Stomach (tissue), 9 donors: ENCODE data around the gene RDX. TPM values are rescaled to one million over a fixed set of nuclear protein-coding genes. Genes with fewer than 3 reads are reported as not detected.

ENCODE experiments used
- DNase-seq, 2 donors: peaks; one replicate each; pipeline versions ENCODE4 v3.0.0 to v3.0.0-alpha.2; 2013 to 2019
- H3K27ac ChIP-seq, 5 donors: fragments of 200-600 bp in 4 of 5; sonication (generic) in 4 of 5; one replicate each; pipeline ENCODE4 v1.5.1; 2013 to 2019; ENCODE audit warnings: mild to moderate bottlenecking in 1 of 5, moderate library complexity in 1 of 5
- H3K27me3 ChIP-seq, 3 donors: fragments of 200-600 bp; sonication (generic); one replicate each; pipeline ENCODE4 v1.5.1; 2017 to 2019; ENCODE audit warnings: mixed run types in 1 of 3
- H3K36me3 ChIP-seq, 4 donors: fragments of 200-600 bp; sonication (generic); 1 replicate in 3 of 4; 2 replicates in 1 of 4; pipeline ENCODE4 v1.5.1; 2016 to 2019
- H3K4me1 ChIP-seq, 4 donors: fragments of 200-600 bp; sonication (generic); one replicate each; pipeline ENCODE4 v1.5.1; 2016 to 2019
- H3K4me3 ChIP-seq, 4 donors: fragments of 200-600 bp; sonication (generic) in 3 of 4; one replicate each; pipeline ENCODE4 v1.5.1; 2016 to 2019; ENCODE audit warnings: mild to moderate bottlenecking in 1 of 4
- H3K9me3 ChIP-seq, 4 donors: fragments of 200-600 bp; sonication (generic); one replicate each; pipeline ENCODE4 v1.5.1; 2016 to 2019
- EP300 ChIP-seq: sonication (generic); formaldehyde crosslinking; IDR thresholded peaks from one replicate; pipeline ENCODE4 v1.6.1; 2017; ENCODE audit warnings: antibody characterized with exemption
- POLR2A ChIP-seq, 4 donors: fragments of 450-650 bp; IDR thresholded peaks; one replicate each; pipeline ENCODE4 v1.6.1; 2016; ENCODE audit warnings: antibody characterized with exemption in 4 of 4, control low read depth in 2 of 4, mild to moderate bottlenecking in 1 of 4, moderate library complexity in 1 of 4
- POLR2AphosphoS5 ChIP-seq, 3 donors: sonication (generic); formaldehyde crosslinking; IDR thresholded peaks; one replicate each; pipeline ENCODE4 v1.6.1; 2016; ENCODE audit warnings: antibody characterized with exemption in 3 of 3
- WGBS, 5 donors: extraction: QIAGEN DNeasy Blood & Tissue Kit in 3 of 5; methylation state at CpG; one replicate each; pipeline versions ENCODE4 v1.1.5 to v1.1.7; 2013 to 2018; 5-methylcytosine and 5-hydroxymethylcytosine counted together
- intact Hi-C: fragments of 100-400 bp; cut with DNase I; formaldehyde crosslinking; loops from one replicate; pipeline ENCODE4 v1.15.1; 2023; ENCODE audit warnings: low total_unique reads
- polyA plus RNA-seq, 3 donors: library from polyadenylated mRNA; stranded (reverse); fragments of 200-250 nt; gene quantifications; one replicate each; pipeline ENCODE4 v1.2.3, GENCODE V29; 2013
- total RNA-seq, 5 donors: library from RNA; depleted of rRNA; stranded (reverse); fragments of >200 nt; gene quantifications; one replicate each; pipeline versions ENCODE4 v1.1.0 to v1.2.3, GENCODE V29; 2014 to 2016
- TF ChIP-seq, protein P1 (sequence below), 7 experiments: fragments of 450-650 bp in 4 of 7; fragments of 200-600 bp in 3 of 7; sonication (generic) in 3 of 7; IDR thresholded peaks; one replicate each; pipeline ENCODE4 v1.5.1; 2016 to 2019; ENCODE audit warnings: antibody characterized with exemption in 7 of 7, control low read depth in 2 of 7, mild to moderate bottlenecking in 1 of 7
- donor health status: healthy with polysubstance abuse.
- donor health status: Bipolar disorder and iron deficiency.
- donor health status: healthy.

RDX gene
- total and polyA plus RNA-seq, 8 donors, result 18.1 to 426 (median 55.4) TPM

DNA sequence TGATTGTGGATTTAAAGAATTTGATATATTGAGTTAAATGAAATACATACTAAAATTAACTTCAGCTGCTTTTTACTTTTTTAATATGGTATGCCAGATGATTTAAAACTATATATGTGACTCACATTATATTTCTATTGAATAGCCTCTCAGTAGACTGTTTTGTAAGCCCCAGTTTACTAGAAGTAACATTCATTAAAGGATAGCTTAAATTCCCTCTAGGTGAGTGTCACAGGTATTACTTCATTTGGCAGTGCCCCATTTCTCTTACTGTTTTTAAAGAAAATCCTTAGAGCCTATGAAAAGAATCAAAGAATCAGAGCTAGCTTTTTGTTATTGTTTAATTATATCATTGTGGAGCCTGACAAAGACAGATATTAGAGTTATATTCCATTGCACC, 154.6 kb downstream of the RDX start:
- TF ChIP-seq EP300, result no peak
- TF ChIP-seq POLR2A (IDR thresholded peaks at IDR 0.05), result no peak

DNA sequence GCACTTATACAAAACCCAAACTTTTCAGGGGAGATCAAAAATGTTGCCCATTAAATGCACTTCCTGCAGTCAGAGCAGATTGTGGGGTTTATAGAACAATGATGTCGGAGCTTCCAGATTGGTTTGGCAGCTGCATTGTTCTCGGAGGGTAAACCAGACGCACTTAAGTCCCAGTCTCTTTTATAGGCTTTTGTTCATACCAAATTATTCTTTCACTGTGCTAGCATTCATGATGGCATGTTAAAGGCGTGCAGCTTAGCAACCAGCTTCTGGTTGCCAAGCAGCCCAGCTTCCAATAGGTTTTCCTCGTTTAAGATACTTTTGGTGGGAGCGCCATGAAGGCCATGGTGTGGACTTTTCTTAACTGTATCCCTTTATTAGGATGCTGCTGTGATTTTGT, 162.3 kb downstream of the RDX start:
- H3K9me3 ChIP-seq, result no peaks in the 10 kb centered on the region
- no peak overlapping the region for H3K27ac ChIP-seq
- peaks cover 0 to 10% (median 6%) of the 10 kb centered on the region in 4 donors for H3K36me3 ChIP-seq
- intact Hi-C loops, result no loop called here
- 78 to 87% (median 81%) methylated on average over 6 of the region's 6 CpGs for WGBS, 5 donors
- no peaks in the 10 kb centered on the region for H3K4me1 ChIP-seq
- DNase-seq, result peak in 1 of 2 donors; percentile 50
- no peak overlapping the region for H3K4me3 ChIP-seq
- TF ChIP-seq EP300, result no peak
- no peak for TF ChIP-seq POLR2A (IDR thresholded peaks at IDR 0.05)
- TF ChIP-seq, protein P1, sequence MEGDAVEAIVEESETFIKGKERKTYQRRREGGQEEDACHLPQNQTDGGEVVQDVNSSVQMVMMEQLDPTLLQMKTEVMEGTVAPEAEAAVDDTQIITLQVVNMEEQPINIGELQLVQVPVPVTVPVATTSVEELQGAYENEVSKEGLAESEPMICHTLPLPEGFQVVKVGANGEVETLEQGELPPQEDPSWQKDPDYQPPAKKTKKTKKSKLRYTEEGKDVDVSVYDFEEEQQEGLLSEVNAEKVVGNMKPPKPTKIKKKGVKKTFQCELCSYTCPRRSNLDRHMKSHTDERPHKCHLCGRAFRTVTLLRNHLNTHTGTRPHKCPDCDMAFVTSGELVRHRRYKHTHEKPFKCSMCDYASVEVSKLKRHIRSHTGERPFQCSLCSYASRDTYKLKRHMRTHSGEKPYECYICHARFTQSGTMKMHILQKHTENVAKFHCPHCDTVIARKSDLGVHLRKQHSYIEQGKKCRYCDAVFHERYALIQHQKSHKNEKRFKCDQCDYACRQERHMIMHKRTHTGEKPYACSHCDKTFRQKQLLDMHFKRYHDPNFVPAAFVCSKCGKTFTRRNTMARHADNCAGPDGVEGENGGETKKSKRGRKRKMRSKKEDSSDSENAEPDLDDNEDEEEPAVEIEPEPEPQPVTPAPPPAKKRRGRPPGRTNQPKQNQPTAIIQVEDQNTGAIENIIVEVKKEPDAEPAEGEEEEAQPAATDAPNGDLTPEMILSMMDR (IDR thresholded peaks at IDR 0.05), result no peak
- no peak for TF ChIP-seq POLR2AphosphoS5 (IDR thresholded peaks at IDR 0.05)
- no peaks in the 10 kb centered on the region for H3K27me3 ChIP-seq

More for the DNA sequence above, 154.6 kb downstream of the RDX start:
- no peak for DNase-seq
- Histone ChIP-seq H3K4me1 (no peaks in the 10 kb centered on the region), H3K36me3 (peaks cover 0 to 10% (median 5%) of the 10 kb centered on the region in 4 donors), H3K9me3 (no peaks in the 10 kb centered on the region), H3K27ac (no peak overlapping the region), H3K4me3 (no peak overlapping the region), H3K27me3 (no peaks in the 10 kb centered on the region)
- intact Hi-C loops, result no loop called here

DNA sequence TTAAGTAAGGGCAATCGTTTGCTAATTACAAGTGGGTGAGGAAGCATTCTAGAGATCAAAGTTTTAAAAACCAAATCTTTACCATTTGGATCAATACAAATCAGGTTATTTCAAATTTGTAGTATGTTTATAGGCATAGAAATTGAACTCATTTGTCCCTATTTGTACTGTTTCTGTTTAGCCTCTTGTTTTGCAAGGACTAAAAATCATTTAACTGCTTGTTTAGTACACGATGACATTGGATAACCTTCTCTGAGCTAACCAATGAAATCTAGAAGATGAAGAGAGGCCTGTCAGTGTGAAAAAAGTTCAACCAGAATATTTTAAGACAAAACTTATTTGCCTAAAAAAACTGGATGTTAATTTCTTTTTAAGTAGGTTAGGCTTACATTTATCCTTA, 163.3 kb downstream of the RDX start:
- DNase-seq, result no peak
- TF ChIP-seq, protein P1 (IDR thresholded peaks at IDR 0.05), result no peak
- no peak for TF ChIP-seq EP300
- no peak for TF ChIP-seq POLR2AphosphoS5 (IDR thresholded peaks at IDR 0.05)
- no peak for TF ChIP-seq POLR2A (IDR thresholded peaks at IDR 0.05)
- no peak overlapping the region for H3K27ac ChIP-seq
- H3K27me3 ChIP-seq, result no peaks in the 10 kb centered on the region
- H3K4me3 ChIP-seq, result no peak overlapping the region
- peaks cover 0 to 4% (median 2%) of the 10 kb centered on the region in 4 donors for H3K4me1 ChIP-seq
- H3K9me3 ChIP-seq, result no peaks in the 10 kb centered on the region
- H3K36me3 ChIP-seq, result peaks cover 0 to 8% (median 5%) of the 10 kb centered on the region in 4 donors
- WGBS, 5 donors, result 84 to 90% (median 87%) methylated on average over 2 of the region's 2 CpGs
- intact Hi-C loops, result no loop called here

DNA sequence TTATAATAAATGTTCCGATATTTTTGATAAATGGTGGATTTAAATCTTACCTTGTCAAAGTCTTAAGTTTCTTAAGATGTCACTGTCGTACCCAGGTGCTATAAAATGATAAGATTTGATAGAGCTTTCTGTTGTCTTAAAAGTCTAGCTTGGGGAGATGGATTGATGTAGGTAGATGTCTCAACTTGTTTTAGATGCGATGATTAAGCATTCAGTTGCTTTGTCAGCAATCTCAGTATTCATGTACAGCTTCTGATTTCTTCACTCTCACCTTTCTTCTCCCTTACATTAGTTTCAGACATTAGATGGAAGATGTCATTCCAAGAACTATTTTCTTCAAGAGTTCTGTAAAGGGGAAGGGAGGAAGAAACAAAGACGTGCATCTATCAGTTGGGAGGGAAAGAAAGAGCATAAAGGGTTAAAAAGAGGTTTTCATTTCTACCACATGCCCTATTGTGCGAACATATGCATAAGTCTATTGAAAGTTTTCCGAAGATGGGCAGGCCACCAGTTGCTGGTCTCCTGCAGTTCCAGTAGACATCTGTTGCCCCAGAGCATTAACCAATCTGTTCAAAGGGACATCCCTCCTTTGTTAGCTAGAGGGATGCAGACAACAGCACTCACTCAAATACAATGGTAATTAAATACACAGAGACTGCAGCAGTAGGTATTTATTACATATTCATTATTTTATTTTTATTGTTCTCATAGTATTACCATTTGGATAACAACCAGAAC, 164.9 kb downstream of the RDX start:
- intact Hi-C loops, result no loop called here

More for the DNA sequence above, 164.9 kb downstream of the RDX start:
- Histone ChIP-seq H3K27me3 (no peaks in the 10 kb centered on the region), H3K4me1 (peaks cover 0 to 16% (median 7%) of the 10 kb centered on the region in 4 donors), H3K4me3 (no peak overlapping the region), H3K27ac (no peak overlapping the region), H3K9me3 (no peaks in the 10 kb centered on the region), H3K36me3 (peaks cover 0 to under 1% (median under 1%) of the 10 kb centered on the region in 4 donors)
- no peak for DNase-seq
- TF ChIP-seq, protein P1 (IDR thresholded peaks at IDR 0.05), result no peak
- no peak for TF ChIP-seq POLR2A (IDR thresholded peaks at IDR 0.05)
- TF ChIP-seq EP300, result no peak
- no peak for TF ChIP-seq POLR2AphosphoS5 (IDR thresholded peaks at IDR 0.05)
- WGBS, 5 donors, result 76 to 91% (median 85%) methylated on average over 6 of the region's 6 CpGs
